Lung (tissue), 12 donors: ENCODE measurements around the gene R3HCC1L. TPM values are rescaled to one million over a fixed set of nuclear protein-coding genes. Genes with fewer than 3 reads are reported as not detected.

Experiments used
- ATAC-seq: fragments of 200-7000 bp; cut with Tn5 transposase; one replicate; pipeline ENCODE4 v1.9.1; 2020; ENCODE audit warnings: moderate number of reproducible peaks; ENCODE audit not compliant: insufficient read depth, low FRiP score
- DNase-seq, 3 donors: peaks; one replicate each; pipeline ENCODE4 v3.0.0-alpha.2; 2013 to 2017
- H3K27ac ChIP-seq, 2 donors: one replicate each; pipeline ENCODE4 v1.5.1; 2013; ENCODE audit warnings: mild to moderate bottlenecking in 2 of 2, moderate library complexity in 2 of 2, control low read depth in 1 of 2, inconsistent platforms in 1 of 2, low read depth in 1 of 2, low read length in 1 of 2
- H3K27me3 ChIP-seq, 3 donors: one replicate each; pipeline ENCODE4 v1.5.1; 2013; ENCODE audit warnings: low read length in 2 of 3; ENCODE audit not compliant: control insufficient read depth in 3 of 3, insufficient read depth in 3 of 3
- H3K36me3 ChIP-seq, 4 donors: one replicate each; pipeline ENCODE4 v1.5.1; 2013; ENCODE audit warnings: low read length in 4 of 4, mild to moderate bottlenecking in 1 of 4, moderate library complexity in 1 of 4; ENCODE audit not compliant: control insufficient read depth in 4 of 4, insufficient read depth in 4 of 4
- H3K4me1 ChIP-seq, 5 donors: one replicate each; pipeline ENCODE4 v1.5.1; 2013; ENCODE audit warnings: low read length in 5 of 5, mild to moderate bottlenecking in 2 of 5, moderate library complexity in 1 of 5; ENCODE audit not compliant: control insufficient read depth in 5 of 5, insufficient read depth in 5 of 5
- H3K4me3 ChIP-seq: one replicate; pipeline ENCODE4 v1.5.1; 2013; ENCODE audit warnings: mild to moderate bottlenecking, control low read depth, moderate library complexity
- H3K9ac ChIP-seq, 2 donors: one replicate each; pipeline ENCODE4 v1.5.1; 2013; ENCODE audit warnings: low read length in 2 of 2, control low read depth in 1 of 2; ENCODE audit not compliant: insufficient read depth in 1 of 2
- H3K9me3 ChIP-seq, 4 donors: one replicate each; pipeline ENCODE4 v1.5.1; 2013; ENCODE audit warnings: low read length in 3 of 4, mild to moderate bottlenecking in 1 of 4, moderate library complexity in 1 of 4; ENCODE audit not compliant: control insufficient read depth in 4 of 4, insufficient read depth in 3 of 4
- CTCF ChIP-seq: IDR thresholded peaks from 2 replicates; pipeline ENCODE4 v1.5.1; 2012; ENCODE audit warnings: mild to moderate bottlenecking; ENCODE audit errors: control extremely low read depth, extremely low read depth
- WGBS, 2 donors: extraction: QIAGEN DNeasy Blood & Tissue Kit; methylation state at CpG; one replicate each; pipeline ENCODE4 v1.1.7; 2013; 5-methylcytosine and 5-hydroxymethylcytosine counted together
- polyA plus RNA-seq, 2 donors: library from polyadenylated mRNA; stranded (reverse); fragments of 200-250 nt; gene quantifications; one replicate each; pipeline ENCODE4 v1.2.1, GENCODE V29; 2013
- total RNA-seq, 2 donors: library from RNA; depleted of rRNA in 1 of 2; stranded (reverse); fragments of >200 nt in 1 of 2; gene quantifications; one replicate each; pipeline ENCODE4 v1.2.1, GENCODE V29; 2014 to 2021
- donor health status: control.
- donor health status: control.
- donor health status: Bipolar disorder and iron deficiency.
- donor health status: healthy.
- donor health status: DM: yes; HTN: yes; CAD: no.

The R3HCC1L gene
- total and polyA plus RNA-seq, 4 donors: 5.0 to 39.4 (median 11.3) TPM

DNA sequence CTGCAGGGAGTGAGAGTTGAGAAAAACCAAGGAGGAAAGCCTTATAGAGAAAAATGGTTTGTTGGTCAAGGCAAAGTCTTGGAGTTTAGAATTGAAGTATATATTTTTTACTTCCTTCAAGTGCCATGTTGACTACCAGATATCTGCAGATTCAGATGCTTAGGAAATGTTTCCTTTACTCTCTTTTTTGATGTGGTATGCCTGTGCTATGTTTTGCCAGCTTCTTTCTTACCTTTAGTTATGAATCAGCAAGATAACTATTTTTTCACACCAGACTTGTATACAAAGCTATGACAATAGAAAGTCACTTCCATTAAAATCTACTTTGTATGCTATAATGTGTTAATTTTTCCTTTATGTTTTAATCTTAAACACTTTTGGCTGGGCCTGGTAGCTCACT lies 3.6 kb downstream of the R3HCC1L start:
- Histone ChIP-seq H3K36me3 (peaks cover 0 to 4% (median 0%) of the 10 kb centered on the region in 4 donors), H3K9ac (no peak overlapping the region), H3K4me3 (no peak overlapping the region), H3K27ac (no peak overlapping the region), H3K9me3 (no peaks in the 10 kb centered on the region), H3K4me1 (peaks cover 0 to 27% (median 14%) of the 10 kb centered on the region in 5 donors), H3K27me3 (no peaks in the 10 kb centered on the region)
- DNase-seq (no peak), ATAC-seq (no peak)
- no peak for TF ChIP-seq CTCF

DNA sequence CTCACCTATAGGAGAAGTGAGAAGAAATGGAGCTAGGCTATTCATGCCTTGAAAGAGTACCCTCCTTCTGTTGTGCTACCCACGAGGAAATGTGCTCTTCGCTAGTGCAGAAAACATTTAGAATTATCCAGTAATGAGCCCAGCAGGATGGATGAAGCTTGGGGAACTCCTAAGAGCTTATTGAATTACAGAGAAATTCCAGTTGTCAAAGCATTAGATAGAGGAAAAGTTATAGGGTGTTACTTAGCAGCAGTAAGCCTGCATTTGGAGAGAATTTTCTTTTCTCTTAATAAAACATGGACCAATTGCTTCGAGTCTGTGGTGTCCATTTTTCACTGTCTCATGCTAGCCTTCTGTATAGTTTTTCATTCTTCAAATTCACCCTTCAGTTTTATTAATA lies 5.0 kb downstream of the R3HCC1L start:
- TF ChIP-seq CTCF: no peak
- Histone ChIP-seq H3K9me3 (no peaks in the 10 kb centered on the region), H3K27ac (no peak overlapping the region), H3K4me3 (no peak overlapping the region), H3K27me3 (no peaks in the 10 kb centered on the region), H3K4me1 (peaks cover 0 to 27% (median 14%) of the 10 kb centered on the region in 5 donors), H3K36me3 (peaks cover 0 to 4% (median 0%) of the 10 kb centered on the region in 4 donors), H3K9ac (no peak overlapping the region)
- ATAC-seq: no peak
- DNase-seq: peak in 2 of 3 donors; percentile 72 to 76
- 78 to 82% methylated on average over 3 of the region's 3 CpGs for WGBS, 2 donors

GRCh38 chr10:98141484-98142073 lies 7.1 kb downstream of the R3HCC1L start:
- Histone ChIP-seq H3K4me3 (no peak overlapping the region), H3K9ac (no peak overlapping the region), H3K9me3 (no peaks in the 10 kb centered on the region), H3K27ac (no peak overlapping the region), H3K36me3 (no peaks in the 10 kb centered on the region), H3K4me1 (peaks cover 0 to 22% (median 8%) of the 10 kb centered on the region in 5 donors), H3K27me3 (no peaks in the 10 kb centered on the region)
- TF ChIP-seq CTCF: no peak
- no peak for ATAC-seq
- DNase-seq: no peak

- TF ChIP-seq CTCF: no peak
- Histone ChIP-seq H3K4me1 (peaks cover 0 to 14% (median 5%) of the 10 kb centered on the region in 5 donors), H3K36me3 (no peaks in the 10 kb centered on the region), H3K9me3 (no peaks in the 10 kb centered on the region), H3K27me3 (no peaks in the 10 kb centered on the region), H3K4me3 (no peak overlapping the region), H3K9ac (no peak overlapping the region), H3K27ac (no peak overlapping the region)
- ATAC-seq (no peak), DNase-seq (peak in 2 of 3 donors; percentile 13 to 34)
- WGBS, 2 donors: 76 to 88% methylated on average over 2 of the region's 2 CpGs
These were observed 10.5 kb downstream of the R3HCC1L start for GRCh38 chr10:98144985-98145384.
